Panc1 (cell line): ENCODE results near the gene VAC14. TPM values are rescaled to one million over a fixed set of nuclear protein-coding genes. Genes with fewer than 3 reads are reported as not detected.

Source experiments
- ATAC-seq: fragments of 200-7000 bp; cut with Tn5 transposase; 2 replicates; pipeline ENCODE4 v1.9.1; 2020; ENCODE audit warnings: mild to moderate bottlenecking, moderate library complexity
- BruUV-seq: library from RNA; stranded (reverse); fragments of 400-500 nt; replicated peaks from 2 replicates; lab custom pipeline; 2021; lab: Mats Ljungman, UMichigan
- CTCF ChIA-PET: fragments of 300-600 bp; sonication (Branson Sonifier 250); formaldehyde crosslinking; loops from one replicate; lab custom pipeline; 2022; ENCODE audit warnings: antibody characterized with exemption; lab: Charles Lee
- POLR2A ChIA-PET: fragments of 300-600 bp; sonication (Branson Sonifier 250); formaldehyde crosslinking; loops from one replicate; lab custom pipeline; 2022; ENCODE audit warnings: antibody characterized with exemption; lab: Charles Lee
- DNase-seq: peaks from one replicate; pipeline ENCODE4 v3.0.0-alpha.2; 2010; ENCODE audit warnings: low read depth, low spot score
- H3K27ac ChIP-seq: 2 replicates; pipeline ENCODE4 v1.5.1; 2011; ENCODE audit warnings: mild to moderate bottlenecking, low read length, inconsistent platforms
- H3K27me3 ChIP-seq: fragments of 200-500 bp; sonication (Bioruptor generic); 2 replicates; pipeline ENCODE4 v1.6.0; 2014; ENCODE audit warnings: low read length, inconsistent platforms; ENCODE audit not compliant: control insufficient read depth, insufficient read depth
- H3K36me3 ChIP-seq: fragments of 200-500 bp; sonication (Bioruptor generic); 2 replicates; pipeline ENCODE4 v1.5.1; 2014; ENCODE audit warnings: inconsistent platforms, mild to moderate bottlenecking, low read length, moderate library complexity; ENCODE audit not compliant: control insufficient read depth, insufficient read depth
- H3K4me1 ChIP-seq: 2 replicates; pipeline ENCODE4 v1.5.1; 2011; ENCODE audit warnings: inconsistent platforms, mild to moderate bottlenecking, low read length, moderate library complexity; ENCODE audit not compliant: control insufficient read depth, insufficient read depth
- H3K4me3 ChIP-seq, 2 experiments: 2 replicates each; pipeline ENCODE4 v1.5.1; 2011 to 2012; ENCODE audit warnings: low read depth in 2 of 2, low read length in 2 of 2, mild to moderate bottlenecking in 2 of 2, inconsistent platforms in 1 of 2, moderate library complexity in 1 of 2
- H3K9me3 ChIP-seq: fragments of 200-500 bp; sonication (Bioruptor generic); 2 replicates; pipeline ENCODE4 v1.5.1; 2014; ENCODE audit warnings: low read depth, mild to moderate bottlenecking, inconsistent platforms, low read length, moderate library complexity; ENCODE audit not compliant: control insufficient read depth, insufficient read depth
- POLR2AphosphoS5 ChIP-seq: IDR thresholded peaks from 2 replicates; pipeline ENCODE4 v1.6.1; 2012; ENCODE audit warnings: mild to moderate bottlenecking, low read depth, low read length, moderate library complexity
- SIN3A ChIP-seq: IDR thresholded peaks from 2 replicates; pipeline ENCODE4 v1.6.1; 2012; ENCODE audit warnings: low read depth, mild to moderate bottlenecking, low read length, moderate library complexity, borderline replicate concordance; ENCODE audit not compliant: insufficient read depth
- TCF7L2 ChIP-seq: IDR thresholded peaks from 2 replicates; pipeline ENCODE4 v1.6.1; 2011; ENCODE audit warnings: mild to moderate bottlenecking, low read depth, low read length, inconsistent platforms
- in situ Hi-C: cut with HindIII; loops from 2 replicates; pipeline ENCODE4 v1.10.0; 2016; ENCODE audit warnings: low sequenced_read_pairs, low pct_unique_long_range_greater_than_20kb
- intact Hi-C: fragments of 100-400 bp; cut with micrococcal nuclease; formaldehyde crosslinking; loops from one replicate; pipeline ENCODE4 v1.10.0; 2022; ENCODE audit not compliant: unreplicated experiment
- total RNA-seq: library from RNA; stranded (reverse); gene quantifications from one replicate; pipeline ENCODE4 v1.2.1, GENCODE V29; 2021; ENCODE audit not compliant: unreplicated experiment
- TF ChIP-seq, protein P1 (sequence below): fragments of 450-650 bp; IDR thresholded peaks from 2 replicates; pipeline ENCODE4 v1.5.1; 2017; ENCODE audit warnings: mild to moderate bottlenecking
- TF ChIP-seq, protein P2 (sequence below), 2 experiments: IDR thresholded peaks; 2 replicates each; pipeline ENCODE4 v1.6.1; 2011 to 2012; ENCODE audit warnings: low read depth in 2 of 2, control low read depth in 1 of 2, low read length in 1 of 2, mild to moderate bottlenecking in 1 of 2, moderate library complexity in 1 of 2; ENCODE audit not compliant: insufficient read depth in 1 of 2

VAC14 gene
- total RNA-seq, 1 experiment from 2014 or later: 37.9 TPM

DNA sequence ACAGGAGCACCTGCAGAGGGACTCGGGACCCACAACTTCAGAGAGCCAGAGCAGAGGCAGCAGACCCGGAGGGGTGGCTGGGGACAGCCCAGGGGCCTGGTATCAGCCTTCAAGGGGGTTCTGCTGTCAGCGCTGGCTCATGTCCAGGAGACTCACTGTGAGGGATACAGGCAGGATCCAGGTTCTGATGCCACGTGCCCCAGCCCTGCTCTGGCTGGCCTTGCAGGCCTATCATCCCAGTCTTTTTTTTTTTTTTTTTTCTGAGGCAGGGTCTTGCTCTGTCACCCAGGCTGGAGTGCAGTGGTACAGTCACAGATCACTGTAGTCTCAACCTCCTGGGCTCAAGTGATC lies 106.1 kb downstream of the VAC14 start:
- intact Hi-C loops: loop anchor here (5.0 kb wide), 1 partner anchor 57 kb away; no protein-coding TSS in a partner anchor
- in situ Hi-C loops: no loop called here
- Histone ChIP-seq H3K4me3 (no peak overlapping the region), H3K27ac (no peak overlapping the region; the same call in 1 of the 2 replicates), H3K36me3 (no peaks in the 10 kb centered on the region), H3K27me3 (no peaks in the 10 kb centered on the region), H3K9me3 (no peaks in the 10 kb centered on the region), H3K4me1 (peaks cover 36% of the 10 kb centered on the region)
- TF ChIP-seq POLR2AphosphoS5 (no peak), SIN3A (no peak), TCF7L2 (no peak)
- TF ChIP-seq, protein P1, sequence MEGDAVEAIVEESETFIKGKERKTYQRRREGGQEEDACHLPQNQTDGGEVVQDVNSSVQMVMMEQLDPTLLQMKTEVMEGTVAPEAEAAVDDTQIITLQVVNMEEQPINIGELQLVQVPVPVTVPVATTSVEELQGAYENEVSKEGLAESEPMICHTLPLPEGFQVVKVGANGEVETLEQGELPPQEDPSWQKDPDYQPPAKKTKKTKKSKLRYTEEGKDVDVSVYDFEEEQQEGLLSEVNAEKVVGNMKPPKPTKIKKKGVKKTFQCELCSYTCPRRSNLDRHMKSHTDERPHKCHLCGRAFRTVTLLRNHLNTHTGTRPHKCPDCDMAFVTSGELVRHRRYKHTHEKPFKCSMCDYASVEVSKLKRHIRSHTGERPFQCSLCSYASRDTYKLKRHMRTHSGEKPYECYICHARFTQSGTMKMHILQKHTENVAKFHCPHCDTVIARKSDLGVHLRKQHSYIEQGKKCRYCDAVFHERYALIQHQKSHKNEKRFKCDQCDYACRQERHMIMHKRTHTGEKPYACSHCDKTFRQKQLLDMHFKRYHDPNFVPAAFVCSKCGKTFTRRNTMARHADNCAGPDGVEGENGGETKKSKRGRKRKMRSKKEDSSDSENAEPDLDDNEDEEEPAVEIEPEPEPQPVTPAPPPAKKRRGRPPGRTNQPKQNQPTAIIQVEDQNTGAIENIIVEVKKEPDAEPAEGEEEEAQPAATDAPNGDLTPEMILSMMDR: no peak
- TF ChIP-seq, protein P2, sequence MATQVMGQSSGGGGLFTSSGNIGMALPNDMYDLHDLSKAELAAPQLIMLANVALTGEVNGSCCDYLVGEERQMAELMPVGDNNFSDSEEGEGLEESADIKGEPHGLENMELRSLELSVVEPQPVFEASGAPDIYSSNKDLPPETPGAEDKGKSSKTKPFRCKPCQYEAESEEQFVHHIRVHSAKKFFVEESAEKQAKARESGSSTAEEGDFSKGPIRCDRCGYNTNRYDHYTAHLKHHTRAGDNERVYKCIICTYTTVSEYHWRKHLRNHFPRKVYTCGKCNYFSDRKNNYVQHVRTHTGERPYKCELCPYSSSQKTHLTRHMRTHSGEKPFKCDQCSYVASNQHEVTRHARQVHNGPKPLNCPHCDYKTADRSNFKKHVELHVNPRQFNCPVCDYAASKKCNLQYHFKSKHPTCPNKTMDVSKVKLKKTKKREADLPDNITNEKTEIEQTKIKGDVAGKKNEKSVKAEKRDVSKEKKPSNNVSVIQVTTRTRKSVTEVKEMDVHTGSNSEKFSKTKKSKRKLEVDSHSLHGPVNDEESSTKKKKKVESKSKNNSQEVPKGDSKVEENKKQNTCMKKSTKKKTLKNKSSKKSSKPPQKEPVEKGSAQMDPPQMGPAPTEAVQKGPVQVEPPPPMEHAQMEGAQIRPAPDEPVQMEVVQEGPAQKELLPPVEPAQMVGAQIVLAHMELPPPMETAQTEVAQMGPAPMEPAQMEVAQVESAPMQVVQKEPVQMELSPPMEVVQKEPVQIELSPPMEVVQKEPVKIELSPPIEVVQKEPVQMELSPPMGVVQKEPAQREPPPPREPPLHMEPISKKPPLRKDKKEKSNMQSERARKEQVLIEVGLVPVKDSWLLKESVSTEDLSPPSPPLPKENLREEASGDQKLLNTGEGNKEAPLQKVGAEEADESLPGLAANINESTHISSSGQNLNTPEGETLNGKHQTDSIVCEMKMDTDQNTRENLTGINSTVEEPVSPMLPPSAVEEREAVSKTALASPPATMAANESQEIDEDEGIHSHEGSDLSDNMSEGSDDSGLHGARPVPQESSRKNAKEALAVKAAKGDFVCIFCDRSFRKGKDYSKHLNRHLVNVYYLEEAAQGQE (IDR thresholded peaks at IDR 0.05; ENCODE audit: insufficient read depth in 1 of 2, low read depth in 2 of 2, low read length in 1 of 2): no peak
- ChIA-PET POLR2A (no interaction called here), CTCF (no interaction called here)
- DNase-seq: no peak
- BruUV-seq: no TSS peak
- ATAC-seq: no peak

- TF ChIP-seq, protein P2 (IDR thresholded peaks at IDR 0.05; ENCODE audit: insufficient read depth in 1 of 2, low read depth in 2 of 2, low read length in 1 of 2): no peak
- TF ChIP-seq SIN3A: no peak
- TF ChIP-seq POLR2AphosphoS5: no peak
- TF ChIP-seq, protein P1: no peak
- peaks cover 36% of the 10 kb centered on the region for H3K4me1 ChIP-seq
- no peaks in the 10 kb centered on the region for H3K9me3 ChIP-seq
- intact Hi-C loops: no loop called here
- no TSS peak for BruUV-seq
- peak overlapping the region; percentile 68 for H3K27ac ChIP-seq
- in situ Hi-C loops: no loop called here
- ChIA-PET CTCF (no interaction called here), POLR2A (no interaction called here)
- no peaks in the 10 kb centered on the region for H3K36me3 ChIP-seq
- H3K27me3 ChIP-seq: no peaks in the 10 kb centered on the region
- DNase-seq (peak; percentile 22), ATAC-seq (peak; percentile 72)
- H3K4me3 ChIP-seq: no peak overlapping the region
Observed at GRCh38 chr16:70694088-70694867, 106.7 kb downstream of the VAC14 start.
